ENCODE data around the gene CDH4.

The CDH4 gene

DNA sequence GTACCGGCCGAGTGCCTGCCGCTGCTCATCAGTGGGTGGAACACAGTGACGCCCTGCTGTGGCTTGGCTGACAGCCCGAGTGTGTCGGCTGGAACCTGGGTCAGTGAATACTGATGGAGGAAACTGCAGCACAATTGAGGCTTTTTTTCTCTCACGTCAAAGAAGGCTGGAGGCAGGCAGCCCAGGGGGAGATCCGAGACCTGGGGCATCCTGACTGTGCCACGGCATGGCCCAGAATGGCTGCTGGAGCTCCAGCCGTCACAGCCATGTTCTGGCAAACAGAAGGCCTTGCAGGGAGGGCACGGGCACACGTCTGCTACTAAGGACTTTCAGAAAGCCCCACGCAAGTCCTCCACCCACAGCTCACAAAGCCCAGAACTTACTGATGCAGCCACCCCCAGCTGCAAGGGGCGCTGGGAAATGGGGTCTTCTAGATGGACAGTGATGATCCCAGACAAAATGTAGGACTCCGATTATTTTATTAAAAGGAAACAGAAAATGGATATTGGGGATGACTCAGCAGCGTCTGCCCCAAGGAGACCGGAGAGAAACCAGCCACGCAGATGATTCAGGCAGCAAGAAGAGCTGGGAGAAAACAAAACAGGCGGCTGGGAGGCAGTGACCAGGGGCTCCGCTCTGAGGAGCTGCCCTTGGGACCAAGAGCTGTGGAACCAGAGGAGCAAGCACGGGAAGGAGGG is 673.6 kb downstream of the CDH4 start:
- no peak overlapping the region for H2AK5ac ChIP-seq (ENCODE audit: low read length)
- no CpG with 5 or more reads among the region's 21 CpGs for WGBS (ENCODE audit: extremely low coverage, insufficient coverage, insufficient read length)
- H3K27me3 ChIP-seq (ENCODE audit: insufficient read depth, low read length), result no peaks in the 10 kb centered on the region
- no peak for DNase-seq
- no peak overlapping the region for H3K14ac ChIP-seq (ENCODE audit: low read length)
- H3K23ac ChIP-seq (ENCODE audit: low read length), result no peak overlapping the region
- H2BK120ac ChIP-seq (ENCODE audit: insufficient read depth, low read length, poor library complexity), result no peak overlapping the region
- H3K9ac ChIP-seq (ENCODE audit: low read length), result no peak overlapping the region
- H4K8ac ChIP-seq (ENCODE audit: low read depth, low read length), result no peak overlapping the region
- H4K91ac ChIP-seq (ENCODE audit: low read depth, low read length), result no peak overlapping the region
- H3K79me1 ChIP-seq (ENCODE audit: low read length), result no peaks in the 10 kb centered on the region
- H3K4me3 ChIP-seq (ENCODE audit: low read depth, low read length), result no peak overlapping the region
- H3K4me1 ChIP-seq (ENCODE audit: control insufficient read depth in 1 of 2, insufficient read depth in 2 of 2, low read length in 2 of 2), result no peaks in the 10 kb centered on the region
- H2BK12ac ChIP-seq (ENCODE audit: low read length), result no peak overlapping the region
- peaks cover 17% of the 10 kb centered on the region for H3K9me3 ChIP-seq (ENCODE audit: insufficient read depth, low read depth, low read length)
- no peak overlapping the region for H3K18ac ChIP-seq (ENCODE audit: low read length)
- no peak overlapping the region for H3K4ac ChIP-seq (ENCODE audit: low read depth, low read length)
- no peak overlapping the region for H2BK5ac ChIP-seq (ENCODE audit: low read depth, low read length, poor library complexity)
- H3K4me2 ChIP-seq (ENCODE audit: low read length), result no peak overlapping the region
- no peak overlapping the region for H2AFZ ChIP-seq (ENCODE audit: insufficient read depth, low read length, poor library complexity)
- no peaks in the 10 kb centered on the region for H3K36me3 ChIP-seq (ENCODE audit: control insufficient read depth in 1 of 2, insufficient read depth in 2 of 2, low read length in 2 of 2)
- H3K27ac ChIP-seq (ENCODE audit: low read depth, low read length), result no peak overlapping the region
- H3K79me2 ChIP-seq (ENCODE audit: control insufficient read depth, insufficient read depth, low read length, poor library complexity), result no peaks in the 10 kb centered on the region
- H4K12ac ChIP-seq (ENCODE audit: low read depth, low read length), result no peak overlapping the region

DNA sequence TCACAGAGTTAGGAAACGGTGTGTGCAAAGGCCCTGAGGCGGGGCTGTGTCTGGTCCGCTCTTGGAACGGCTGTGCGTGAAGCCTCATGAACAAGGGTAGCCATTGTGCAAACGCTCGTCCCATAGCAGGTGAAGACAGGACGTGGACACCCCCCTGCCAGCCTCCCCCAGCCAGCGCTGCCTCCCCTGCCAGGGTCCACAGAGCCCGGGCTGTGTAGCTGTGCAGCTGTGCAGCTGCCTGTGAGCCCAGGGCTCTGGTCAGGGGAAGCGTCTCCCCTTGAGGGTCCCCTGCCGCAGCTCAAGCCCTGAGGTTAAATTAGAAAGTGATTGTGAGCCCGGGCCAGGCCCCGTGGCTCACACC is 674.2 kb downstream of the CDH4 start:
- no peak overlapping the region for H3K27ac ChIP-seq (ENCODE audit: low read depth, low read length)
- H3K9me3 ChIP-seq (ENCODE audit: insufficient read depth, low read depth, low read length), result peaks cover 12% of the 10 kb centered on the region
- H4K12ac ChIP-seq (ENCODE audit: low read depth, low read length), result no peak overlapping the region
- no peaks in the 10 kb centered on the region for H3K79me2 ChIP-seq (ENCODE audit: control insufficient read depth, insufficient read depth, low read length, poor library complexity)
- no peak overlapping the region for H4K8ac ChIP-seq (ENCODE audit: low read depth, low read length)
- no peaks in the 10 kb centered on the region for H3K36me3 ChIP-seq (ENCODE audit: control insufficient read depth in 1 of 2, insufficient read depth in 2 of 2, low read length in 2 of 2)
- H3K18ac ChIP-seq (ENCODE audit: low read length), result no peak overlapping the region
- no peak overlapping the region for H3K14ac ChIP-seq (ENCODE audit: low read length)
- no peaks in the 10 kb centered on the region for H3K27me3 ChIP-seq (ENCODE audit: insufficient read depth, low read length)
- H2AFZ ChIP-seq (ENCODE audit: insufficient read depth, low read length, poor library complexity), result no peak overlapping the region
- H3K4me2 ChIP-seq (ENCODE audit: low read length), result no peak overlapping the region
- H2BK5ac ChIP-seq (ENCODE audit: low read depth, low read length, poor library complexity), result no peak overlapping the region
- no peak overlapping the region for H3K23ac ChIP-seq (ENCODE audit: low read length)
- no peak overlapping the region for H3K9ac ChIP-seq (ENCODE audit: low read length)
- no peak overlapping the region for H2AK5ac ChIP-seq (ENCODE audit: low read length)
- H3K4ac ChIP-seq (ENCODE audit: low read depth, low read length), result no peak overlapping the region
- no peak overlapping the region for H4K91ac ChIP-seq (ENCODE audit: low read depth, low read length)
- no peak overlapping the region for H3K4me3 ChIP-seq (ENCODE audit: low read depth, low read length)
- H2BK12ac ChIP-seq (ENCODE audit: low read length), result no peak overlapping the region
- DNase-seq, result no peak
- no CpG with 5 or more reads among the region's 14 CpGs for WGBS (ENCODE audit: extremely low coverage, insufficient coverage, insufficient read length)
- H3K79me1 ChIP-seq (ENCODE audit: low read length), result no peaks in the 10 kb centered on the region
- no peak overlapping the region for H2BK120ac ChIP-seq (ENCODE audit: insufficient read depth, low read length, poor library complexity)
- H3K4me1 ChIP-seq (ENCODE audit: control insufficient read depth in 1 of 2, insufficient read depth in 2 of 2, low read length in 2 of 2), result no peaks in the 10 kb centered on the region

DNA sequence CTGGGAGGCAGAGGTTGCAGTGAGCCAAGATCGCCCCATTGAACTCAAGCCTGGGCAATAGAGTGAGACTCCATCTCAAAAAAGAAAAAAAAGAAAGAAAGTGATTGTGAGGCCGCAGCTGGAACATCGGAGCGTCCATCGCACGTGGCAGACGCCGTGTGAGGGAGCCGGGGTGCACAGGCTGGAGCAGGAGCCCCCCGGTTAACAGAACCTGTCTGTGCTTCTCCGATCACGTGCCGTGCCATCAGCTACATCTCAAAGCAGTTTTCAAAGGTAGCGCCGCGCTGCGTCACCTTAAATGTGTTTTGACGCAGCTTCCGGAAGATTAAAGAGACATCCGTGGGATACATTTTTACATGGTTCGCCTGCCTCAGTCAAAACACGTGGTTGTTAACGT is 674.7 kb downstream of the CDH4 start:
- Histone ChIP-seq H3K9ac (ENCODE audit: low read length) (no peak overlapping the region), H2AK5ac (ENCODE audit: low read length) (no peak overlapping the region), H2BK5ac (ENCODE audit: low read depth, low read length, poor library complexity) (no peak overlapping the region), H4K12ac (ENCODE audit: low read depth, low read length) (no peak overlapping the region), H3K27me3 (ENCODE audit: insufficient read depth, low read length) (no peaks in the 10 kb centered on the region), H4K8ac (ENCODE audit: low read depth, low read length) (no peak overlapping the region), H3K27ac (ENCODE audit: low read depth, low read length) (no peak overlapping the region), H3K4me3 (ENCODE audit: low read depth, low read length) (no peak overlapping the region), H2BK12ac (ENCODE audit: low read length) (no peak overlapping the region), H3K23ac (ENCODE audit: low read length) (no peak overlapping the region), H3K4me1 (ENCODE audit: control insufficient read depth in 1 of 2, insufficient read depth in 2 of 2, low read length in 2 of 2) (no peaks in the 10 kb centered on the region), H3K18ac (ENCODE audit: low read length) (no peak overlapping the region), H3K79me2 (ENCODE audit: control insufficient read depth, insufficient read depth, low read length, poor library complexity) (no peaks in the 10 kb centered on the region), H2AFZ (ENCODE audit: insufficient read depth, low read length, poor library complexity) (no peak overlapping the region), H3K14ac (ENCODE audit: low read length) (no peak overlapping the region), H4K91ac (ENCODE audit: low read depth, low read length) (no peak overlapping the region), H2BK120ac (ENCODE audit: insufficient read depth, low read length, poor library complexity) (no peak overlapping the region), H3K4ac (ENCODE audit: low read depth, low read length) (no peak overlapping the region), H3K4me2 (ENCODE audit: low read length) (no peak overlapping the region), H3K9me3 (ENCODE audit: insufficient read depth, low read depth, low read length) (peaks cover 12% of the 10 kb centered on the region), H3K36me3 (ENCODE audit: control insufficient read depth in 1 of 2, insufficient read depth in 2 of 2, low read length in 2 of 2) (no peaks in the 10 kb centered on the region), H3K79me1 (ENCODE audit: low read length) (no peaks in the 10 kb centered on the region)
- no CpG with 5 or more reads among the region's 23 CpGs for WGBS (ENCODE audit: extremely low coverage, insufficient coverage, insufficient read length)
- no peak for DNase-seq

DNA sequence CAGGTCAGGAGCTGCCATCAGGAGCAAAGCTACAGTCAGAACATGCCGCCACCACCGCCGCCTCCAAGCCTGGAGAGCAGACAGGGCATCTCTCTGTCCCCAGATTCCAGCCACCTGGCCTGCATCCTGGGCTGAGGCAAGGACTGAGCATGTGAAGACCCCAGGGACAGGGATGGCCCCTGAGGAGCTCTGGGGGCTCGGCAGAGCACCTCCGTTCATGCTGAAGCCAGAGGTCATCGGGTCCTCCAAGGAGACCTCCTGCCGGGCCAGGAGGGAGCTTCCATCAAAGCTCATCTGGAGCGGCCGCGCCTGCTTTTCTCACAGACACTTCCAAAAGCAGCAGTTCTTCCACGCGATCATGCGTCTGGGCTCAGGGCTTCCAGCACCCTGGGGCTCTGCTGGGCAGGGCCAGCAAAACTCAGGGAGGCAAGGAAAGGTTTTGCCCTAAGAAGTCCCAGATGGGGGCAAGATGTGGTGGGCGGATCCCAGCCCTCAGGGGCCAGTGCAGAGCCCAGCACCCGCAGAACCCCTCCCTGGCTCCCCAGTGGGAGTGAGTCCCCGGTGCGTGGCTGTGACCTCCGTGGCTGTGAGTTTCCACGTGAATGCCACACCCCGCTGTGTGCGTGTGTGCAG is 675.2 kb downstream of the CDH4 start:
- WGBS (ENCODE audit: extremely low coverage, insufficient coverage, insufficient read length), result no CpG with 5 or more reads among the region's 21 CpGs
- H2BK120ac ChIP-seq (ENCODE audit: insufficient read depth, low read length, poor library complexity), result no peak overlapping the region
- H3K79me2 ChIP-seq (ENCODE audit: control insufficient read depth, insufficient read depth, low read length, poor library complexity), result no peaks in the 10 kb centered on the region
- H3K27me3 ChIP-seq (ENCODE audit: insufficient read depth, low read length), result no peaks in the 10 kb centered on the region
- no peak overlapping the region for H3K4me2 ChIP-seq (ENCODE audit: low read length)
- H4K12ac ChIP-seq (ENCODE audit: low read depth, low read length), result no peak overlapping the region
- H3K14ac ChIP-seq (ENCODE audit: low read length), result no peak overlapping the region
- peaks cover 14% of the 10 kb centered on the region for H3K9me3 ChIP-seq (ENCODE audit: insufficient read depth, low read depth, low read length)
- no peaks in the 10 kb centered on the region for H3K36me3 ChIP-seq (ENCODE audit: control insufficient read depth in 1 of 2, insufficient read depth in 2 of 2, low read length in 2 of 2)
- H3K9ac ChIP-seq (ENCODE audit: low read length), result no peak overlapping the region
- no peak overlapping the region for H3K23ac ChIP-seq (ENCODE audit: low read length)
- H2AK5ac ChIP-seq (ENCODE audit: low read length), result no peak overlapping the region
- H2AFZ ChIP-seq (ENCODE audit: insufficient read depth, low read length, poor library complexity), result no peak overlapping the region
- H3K79me1 ChIP-seq (ENCODE audit: low read length), result no peaks in the 10 kb centered on the region
- H3K4ac ChIP-seq (ENCODE audit: low read depth, low read length), result no peak overlapping the region
- no peak overlapping the region for H2BK5ac ChIP-seq (ENCODE audit: low read depth, low read length, poor library complexity)
- no peak overlapping the region for H2BK12ac ChIP-seq (ENCODE audit: low read length)
- H3K4me3 ChIP-seq (ENCODE audit: low read depth, low read length), result peak overlapping the region; percentile 37
- no peak overlapping the region for H4K8ac ChIP-seq (ENCODE audit: low read depth, low read length)
- no peak for DNase-seq
- no peak overlapping the region for H4K91ac ChIP-seq (ENCODE audit: low read depth, low read length)
- no peak overlapping the region for H3K27ac ChIP-seq (ENCODE audit: low read depth, low read length)
- no peaks in the 10 kb centered on the region for H3K4me1 ChIP-seq (ENCODE audit: control insufficient read depth in 1 of 2, insufficient read depth in 2 of 2, low read length in 2 of 2)
- no peak overlapping the region for H3K18ac ChIP-seq (ENCODE audit: low read length)
